ENCODE measurements around the gene BASP1. TPM values are rescaled to one million over a fixed set of nuclear protein-coding genes. Genes with fewer than 3 reads are reported as not detected.

The BASP1 gene
- total RNA-seq, 1 experiment from 2014 or later: 0.34 TPM

DNA sequence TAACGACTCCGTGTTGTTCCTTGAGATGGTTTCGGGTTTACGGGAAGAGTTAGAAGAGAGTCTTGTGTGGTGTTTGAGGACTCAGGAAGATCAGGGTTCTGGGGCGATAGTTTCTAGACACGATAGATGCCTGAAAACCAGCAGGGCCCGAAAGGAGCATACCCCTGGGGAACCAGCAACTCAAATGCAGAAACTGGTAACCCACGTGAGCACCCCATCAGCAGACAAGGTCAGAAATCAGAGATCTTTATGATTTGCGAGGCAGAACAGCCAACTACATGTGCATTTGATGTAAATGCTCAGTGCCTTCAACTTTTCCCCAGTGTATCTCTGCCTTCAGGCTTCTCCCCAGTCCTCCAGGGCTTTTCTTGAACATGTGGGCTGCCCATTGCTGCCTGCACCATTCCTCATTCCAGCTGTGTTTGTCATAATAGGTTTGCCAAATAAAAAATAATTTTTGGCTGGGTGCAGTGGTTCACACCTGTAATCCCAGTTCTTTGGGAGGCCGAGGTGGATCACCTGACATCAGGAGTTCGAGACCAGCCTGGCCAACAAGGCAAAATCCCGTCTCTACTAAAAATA lies 75.1 kb downstream of the BASP1 start:
- H3K27ac ChIP-seq (ENCODE audit: low read depth, low read length): no peak overlapping the region
- no peak for ATAC-seq
- no TSS peak for BruUV-seq (replicated peaks)

More for the DNA sequence above, 75.1 kb downstream of the BASP1 start:
- ChIA-PET CTCF (no interaction called here), RAD21 (ENCODE audit: low non-redundant PET in 1 of 2, low total read pairs in 2 of 2, uncharacterized antibody in 2 of 2, unreplicated experiment in 2 of 2) (no interaction called here), POLR2A (no interaction called here)
- H3K9me2 ChIP-seq (ENCODE audit: insufficient read depth): no peaks in the 10 kb centered on the region
- intact Hi-C loops (cut with micrococcal nuclease): no loop called here
- no peaks in the 10 kb centered on the region for H3K27me3 ChIP-seq (ENCODE audit: insufficient read depth, low read length)
- no peak overlapping the region for H3K4me2 ChIP-seq (ENCODE audit: low read length)
- H3K79me2 ChIP-seq (ENCODE audit: insufficient read depth, low read length): no peaks in the 10 kb centered on the region
- DNase-seq (ENCODE audit: low read depth, low spot score): no peak
- no peaks in the 10 kb centered on the region for H3K4me1 ChIP-seq (ENCODE audit: control insufficient read depth in 1 of 2, insufficient read depth in 2 of 2, low read length in 2 of 2)
- H3K9ac ChIP-seq (ENCODE audit: low read length): no peak overlapping the region
- no peaks in the 10 kb centered on the region for H3K9me3 ChIP-seq (ENCODE audit: control insufficient read depth in 1 of 2, insufficient read depth in 1 of 2, low read depth in 1 of 2, low read length in 2 of 2)
- TF ChIP-seq YY1 (IDR thresholded peaks at IDR 0.05; ENCODE audit: extremely low read depth, insufficient replicate concordance, low read depth, low read length) (no peak), EZH2 (IDR thresholded peaks at IDR 0.05) (no peak), ZFX (IDR thresholded peaks at IDR 0.05) (no peak), CTCF (IDR thresholded peaks at IDR 0.05 in 2 of 3, conservative IDR thresholded peaks at IDR 0.05 in 1 of 3; ENCODE audit: borderline replicate concordance in 1 of 3, insufficient read depth in 1 of 3, low read depth in 2 of 3, low read length in 2 of 3) (no peak), EGR1 (IDR thresholded peaks at IDR 0.05; ENCODE audit: low read depth) (no peak), SIN3A (IDR thresholded peaks at IDR 0.05; ENCODE audit: low read depth) (no peak), JUND (IDR thresholded peaks at IDR 0.05) (no peak), ELF1 (IDR thresholded peaks at IDR 0.05; ENCODE audit: borderline replicate concordance, low read depth) (no peak), CEBPB (IDR thresholded peaks at IDR 0.05; ENCODE audit: low read depth) (no peak), FOSL1 (IDR thresholded peaks at IDR 0.05; ENCODE audit: low read depth) (no peak), ZBTB33 (IDR thresholded peaks at IDR 0.05; ENCODE audit: extremely low read depth, insufficient replicate concordance, low read length) (no peak)
- no peaks in the 10 kb centered on the region for H4K20me1 ChIP-seq (ENCODE audit: insufficient read depth)
- H2AFZ ChIP-seq (ENCODE audit: low read depth, low read length, poor library complexity, severe bottlenecking): no peak overlapping the region
- H3K36me3 ChIP-seq (ENCODE audit: control insufficient read depth in 1 of 2, insufficient read depth in 2 of 2, low read length in 2 of 2): no peaks in the 10 kb centered on the region
- no peak overlapping the region for H3K4me3 ChIP-seq (replicated peaks in 1 of 2; ENCODE audit: low read depth in 1 of 2, low read length in 2 of 2)
